ENCODE measurements around the gene SMURF1.

DNA sequence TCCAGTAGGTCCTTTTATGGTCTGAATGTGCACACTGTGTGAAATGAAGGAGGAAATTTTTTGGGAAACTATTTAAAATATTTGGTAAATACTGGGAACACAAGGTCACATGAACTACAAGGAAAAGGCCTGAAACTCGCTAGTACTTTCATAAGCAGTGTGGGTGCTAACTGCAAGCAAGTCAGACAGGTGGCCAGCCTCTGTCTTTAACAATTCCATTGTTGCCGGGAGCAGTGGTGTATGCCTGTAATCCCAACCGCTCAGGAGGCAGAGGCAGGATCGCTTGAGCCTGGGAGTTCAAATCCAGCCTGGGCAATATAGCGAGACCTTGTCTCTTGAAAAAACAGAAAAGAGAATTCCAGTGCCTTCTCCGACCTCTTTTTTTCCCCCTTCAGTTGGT lies 37.5 kb downstream of the SMURF1 start:
- TF ChIP-seq, protein P1, sequence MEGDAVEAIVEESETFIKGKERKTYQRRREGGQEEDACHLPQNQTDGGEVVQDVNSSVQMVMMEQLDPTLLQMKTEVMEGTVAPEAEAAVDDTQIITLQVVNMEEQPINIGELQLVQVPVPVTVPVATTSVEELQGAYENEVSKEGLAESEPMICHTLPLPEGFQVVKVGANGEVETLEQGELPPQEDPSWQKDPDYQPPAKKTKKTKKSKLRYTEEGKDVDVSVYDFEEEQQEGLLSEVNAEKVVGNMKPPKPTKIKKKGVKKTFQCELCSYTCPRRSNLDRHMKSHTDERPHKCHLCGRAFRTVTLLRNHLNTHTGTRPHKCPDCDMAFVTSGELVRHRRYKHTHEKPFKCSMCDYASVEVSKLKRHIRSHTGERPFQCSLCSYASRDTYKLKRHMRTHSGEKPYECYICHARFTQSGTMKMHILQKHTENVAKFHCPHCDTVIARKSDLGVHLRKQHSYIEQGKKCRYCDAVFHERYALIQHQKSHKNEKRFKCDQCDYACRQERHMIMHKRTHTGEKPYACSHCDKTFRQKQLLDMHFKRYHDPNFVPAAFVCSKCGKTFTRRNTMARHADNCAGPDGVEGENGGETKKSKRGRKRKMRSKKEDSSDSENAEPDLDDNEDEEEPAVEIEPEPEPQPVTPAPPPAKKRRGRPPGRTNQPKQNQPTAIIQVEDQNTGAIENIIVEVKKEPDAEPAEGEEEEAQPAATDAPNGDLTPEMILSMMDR (conservative IDR thresholded peaks at IDR 0.05 in 1 of 2, IDR thresholded peaks at IDR 0.05 in 1 of 2; ENCODE audit: low read depth in 1 of 2, low read length in 2 of 2): no peak
- no peak for TF ChIP-seq EZH2 (IDR thresholded peaks at IDR 0.05; ENCODE audit: low read length, missing control alignments)
